Measurements from ENCODE around the gene SVEP1.

Gene SVEP1

GRCh38 chr9:110476251-110476650 lies 103.3 kb downstream of the SVEP1 start:
- TF ChIP-seq SIN3A (IDR thresholded peaks at IDR 0.05; ENCODE audit: borderline replicate concordance, insufficient read depth, low read length) (no peak), REST (IDR thresholded peaks at IDR 0.05; ENCODE audit: insufficient read depth in 1 of 2, low read depth in 2 of 2, low read length in 2 of 2) (no peak), FOXP2 (optimal IDR thresholded peaks at IDR 0.05; ENCODE audit: borderline replicate concordance, extremely low read depth, extremely low read length, insufficient read depth) (no peak), POLR2AphosphoS5 (IDR thresholded peaks at IDR 0.05; ENCODE audit: low read depth, low read length) (no peak), TAF1 (IDR thresholded peaks at IDR 0.05; ENCODE audit: borderline replicate concordance, insufficient read depth, low read length) (no peak)

GRCh38 chr9:110472111-110472510 lies 107.4 kb downstream of the SVEP1 start:
- TF ChIP-seq FOXP2 (optimal IDR thresholded peaks at IDR 0.05; ENCODE audit: borderline replicate concordance, extremely low read depth, extremely low read length, insufficient read depth), result no peak
- no peak for TF ChIP-seq POLR2AphosphoS5 (IDR thresholded peaks at IDR 0.05; ENCODE audit: low read depth, low read length)
- no peak for TF ChIP-seq REST (IDR thresholded peaks at IDR 0.05; ENCODE audit: insufficient read depth in 1 of 2, low read depth in 2 of 2, low read length in 2 of 2)
- no peak for TF ChIP-seq SIN3A (IDR thresholded peaks at IDR 0.05; ENCODE audit: borderline replicate concordance, insufficient read depth, low read length)
- TF ChIP-seq TAF1 (IDR thresholded peaks at IDR 0.05; ENCODE audit: borderline replicate concordance, insufficient read depth, low read length), result no peak

GRCh38 chr9:110468950-110469349 lies 110.6 kb downstream of the SVEP1 start:
- TF ChIP-seq REST (IDR thresholded peaks at IDR 0.05; ENCODE audit: insufficient read depth in 1 of 2, low read depth in 2 of 2, low read length in 2 of 2), result no peak
- TF ChIP-seq FOXP2 (optimal IDR thresholded peaks at IDR 0.05; ENCODE audit: borderline replicate concordance, extremely low read depth, extremely low read length, insufficient read depth), result no peak
- TF ChIP-seq POLR2AphosphoS5 (IDR thresholded peaks at IDR 0.05; ENCODE audit: low read depth, low read length), result no peak
- no peak for TF ChIP-seq TAF1 (IDR thresholded peaks at IDR 0.05; ENCODE audit: borderline replicate concordance, insufficient read depth, low read length)
- TF ChIP-seq SIN3A (IDR thresholded peaks at IDR 0.05; ENCODE audit: borderline replicate concordance, insufficient read depth, low read length), result no peak

- no peak for TF ChIP-seq SIN3A (IDR thresholded peaks at IDR 0.05; ENCODE audit: borderline replicate concordance, insufficient read depth, low read length)
- TF ChIP-seq REST (IDR thresholded peaks at IDR 0.05; ENCODE audit: insufficient read depth in 1 of 2, low read depth in 2 of 2, low read length in 2 of 2), result no peak
- no peak for TF ChIP-seq POLR2AphosphoS5 (IDR thresholded peaks at IDR 0.05; ENCODE audit: low read depth, low read length)
- TF ChIP-seq FOXP2 (optimal IDR thresholded peaks at IDR 0.05; ENCODE audit: borderline replicate concordance, extremely low read depth, extremely low read length, insufficient read depth), result no peak
- no peak for TF ChIP-seq TAF1 (IDR thresholded peaks at IDR 0.05; ENCODE audit: borderline replicate concordance, insufficient read depth, low read length)
Measured at GRCh38 chr9:110465190-110465589, 114.4 kb downstream of the SVEP1 start.

- TF ChIP-seq TAF1 (IDR thresholded peaks at IDR 0.05; ENCODE audit: borderline replicate concordance, insufficient read depth, low read length), result no peak
- TF ChIP-seq SIN3A (IDR thresholded peaks at IDR 0.05; ENCODE audit: borderline replicate concordance, insufficient read depth, low read length), result no peak
- TF ChIP-seq REST (IDR thresholded peaks at IDR 0.05; ENCODE audit: insufficient read depth in 1 of 2, low read depth in 2 of 2, low read length in 2 of 2), result no peak
- TF ChIP-seq FOXP2 (optimal IDR thresholded peaks at IDR 0.05; ENCODE audit: borderline replicate concordance, extremely low read depth, extremely low read length, insufficient read depth), result no peak
- no peak for TF ChIP-seq POLR2AphosphoS5 (IDR thresholded peaks at IDR 0.05; ENCODE audit: low read depth, low read length)
Measured at GRCh38 chr9:110464321-110464720, 115.2 kb downstream of the SVEP1 start.
